ENCODE results near the gene TCHP. TPM values are rescaled to one million over a fixed set of nuclear protein-coding genes. Genes with fewer than 3 reads are reported as not detected.

Gene TCHP
- total and polyA plus RNA-seq, 2 of the 13 experiments (the other 11 are each of a cell fraction or from before 2014, with no cell fraction given), result 6.7 to 12.2 TPM

- no peak for TF ChIP-seq ZNF512B (CRISPR knock-in tag; IDR thresholded peaks at IDR 0.05; ENCODE audit: borderline replicate concordance)
- no peak for TF ChIP-seq ZNF10 (CRISPR knock-in tag; IDR thresholded peaks at IDR 0.05; ENCODE audit: borderline replicate concordance, low read depth)
- no peak; the same call in 1 of the 2 replicates for TF ChIP-seq ZNF460 (CRISPR knock-in tag; IDR thresholded peaks at IDR 0.05; ENCODE audit: borderline replicate concordance)
- peak; percentile 72; the same call in 1 of the 2 replicates for TF ChIP-seq DPF2 (CRISPR knock-in tag; IDR thresholded peaks at IDR 0.05; ENCODE audit: borderline replicate concordance, low read depth)
- no peak for TF ChIP-seq ATF6 (CRISPR knock-in tag; conservative IDR thresholded peaks at IDR 0.05)
- TF ChIP-seq MED13 (CRISPR knock-in tag; IDR thresholded peaks at IDR 0.05), result no peak
- peak; percentile 36 for TF ChIP-seq ZEB1 (IDR thresholded peaks at IDR 0.05; ENCODE audit: insufficient replicate concordance, low read depth)
- no peak for TF ChIP-seq SIN3B (IDR thresholded peaks at IDR 0.05; ENCODE audit: low read length)
- TF ChIP-seq ZNF224 (CRISPR knock-in tag; IDR thresholded peaks at IDR 0.05), result no peak
- TF ChIP-seq KMT2A (CRISPR knock-in tag; IDR thresholded peaks at IDR 0.05), result no peak
- TF ChIP-seq ZNF260 (CRISPR knock-in tag; IDR thresholded peaks at IDR 0.05; ENCODE audit: borderline replicate concordance, low read depth), result no peak
- TF ChIP-seq ZNF629 (CRISPR knock-in tag; conservative IDR thresholded peaks at IDR 0.05), result 0 out of 2 replicates have a peak, but pooled peaks have one; percentile 19
- no peak for TF ChIP-seq MLLT10 (CRISPR knock-in tag; IDR thresholded peaks at IDR 0.05)
- TF ChIP-seq XRCC5 (optimal IDR thresholded peaks at IDR 0.05; ENCODE audit: low read length), result peak; percentile 33
- TF ChIP-seq ARID5B (CRISPR knock-in tag; IDR thresholded peaks at IDR 0.05), result peak; percentile 98
- no peak for TF ChIP-seq ZNF484 (CRISPR knock-in tag; IDR thresholded peaks at IDR 0.05; ENCODE audit: borderline replicate concordance, low read depth)
- TF ChIP-seq MYC (CRISPR knock-in tag; IDR thresholded peaks at IDR 0.05; ENCODE audit: borderline replicate concordance), result no peak
- TF ChIP-seq TBL1XR1 (IDR thresholded peaks at IDR 0.05; ENCODE audit: borderline replicate concordance, low read length, partially characterized antibody), result peak; percentile 51
- no peak for TF ChIP-seq SATB2 (CRISPR knock-in tag; IDR thresholded peaks at IDR 0.05)
- no peak for TF ChIP-seq ZNF616 (CRISPR knock-in tag; IDR thresholded peaks at IDR 0.05; ENCODE audit: low read depth)
- no peak for TF ChIP-seq ZNF138 (CRISPR knock-in tag; IDR thresholded peaks at IDR 0.05; ENCODE audit: low read depth)
- TF ChIP-seq NR2F2 (IDR thresholded peaks at IDR 0.05; ENCODE audit: borderline replicate concordance, low read depth), result peak; percentile 64; the same call in 1 of the 2 replicates
- TF ChIP-seq SMYD3 (CRISPR knock-in tag; IDR thresholded peaks at IDR 0.05), result no peak
- no peak for TF ChIP-seq ZBTB21 (CRISPR knock-in tag; IDR thresholded peaks at IDR 0.05)
Observed at GRCh38 chr12:109949089-109949488, 49.0 kb downstream of the TCHP start (continued).

Measured in HepG2 (cell line).